Prostate gland (tissue), 2 donors: ENCODE data around the gene CCDC167.

Experiments used
- CTCF ChIP-seq, 4 experiments: fragments of 200-600 bp in 2 of 4; fragments of 450-650 bp in 2 of 4; sonication (generic) in 2 of 4; IDR thresholded peaks; 1 replicate in 3 of 4; 2 replicates in 1 of 4; pipeline ENCODE4 v1.5.1; 2016 to 2019; ENCODE audit warnings: antibody characterized with exemption in 4 of 4, mild to moderate bottlenecking in 2 of 4, moderate library complexity in 2 of 4
- POLR2A ChIP-seq: fragments of 450-650 bp; IDR thresholded peaks from one replicate; pipeline ENCODE4 v1.6.1; 2016; ENCODE audit warnings: antibody characterized with exemption, mild to moderate bottlenecking

GRCh38 chr6:37484786-37485170 lies 14.9 kb downstream of the CCDC167 start:
- no peak for TF ChIP-seq CTCF (IDR thresholded peaks at IDR 0.05)
- no peak for TF ChIP-seq POLR2A
